Stomach (tissue), 4 donors: Measurements from ENCODE around the gene THTPA.

Experiments used
- CTCF ChIP-seq, 7 experiments: fragments of 450-650 bp in 4 of 7; fragments of 200-600 bp in 3 of 7; sonication (generic) in 3 of 7; IDR thresholded peaks; one replicate each; pipeline ENCODE4 v1.5.1; 2016 to 2019; ENCODE audit warnings: antibody characterized with exemption in 7 of 7, control low read depth in 2 of 7, mild to moderate bottlenecking in 1 of 7
- EP300 ChIP-seq: sonication (generic); formaldehyde crosslinking; IDR thresholded peaks from one replicate; pipeline ENCODE4 v1.6.1; 2017; ENCODE audit warnings: antibody characterized with exemption
- POLR2A ChIP-seq, 4 donors: fragments of 450-650 bp; IDR thresholded peaks; one replicate each; pipeline ENCODE4 v1.6.1; 2016; ENCODE audit warnings: antibody characterized with exemption in 4 of 4, control low read depth in 2 of 4, mild to moderate bottlenecking in 1 of 4, moderate library complexity in 1 of 4
- POLR2AphosphoS5 ChIP-seq, 3 donors: sonication (generic); formaldehyde crosslinking; IDR thresholded peaks; one replicate each; pipeline ENCODE4 v1.6.1; 2016; ENCODE audit warnings: antibody characterized with exemption in 3 of 3

DNA sequence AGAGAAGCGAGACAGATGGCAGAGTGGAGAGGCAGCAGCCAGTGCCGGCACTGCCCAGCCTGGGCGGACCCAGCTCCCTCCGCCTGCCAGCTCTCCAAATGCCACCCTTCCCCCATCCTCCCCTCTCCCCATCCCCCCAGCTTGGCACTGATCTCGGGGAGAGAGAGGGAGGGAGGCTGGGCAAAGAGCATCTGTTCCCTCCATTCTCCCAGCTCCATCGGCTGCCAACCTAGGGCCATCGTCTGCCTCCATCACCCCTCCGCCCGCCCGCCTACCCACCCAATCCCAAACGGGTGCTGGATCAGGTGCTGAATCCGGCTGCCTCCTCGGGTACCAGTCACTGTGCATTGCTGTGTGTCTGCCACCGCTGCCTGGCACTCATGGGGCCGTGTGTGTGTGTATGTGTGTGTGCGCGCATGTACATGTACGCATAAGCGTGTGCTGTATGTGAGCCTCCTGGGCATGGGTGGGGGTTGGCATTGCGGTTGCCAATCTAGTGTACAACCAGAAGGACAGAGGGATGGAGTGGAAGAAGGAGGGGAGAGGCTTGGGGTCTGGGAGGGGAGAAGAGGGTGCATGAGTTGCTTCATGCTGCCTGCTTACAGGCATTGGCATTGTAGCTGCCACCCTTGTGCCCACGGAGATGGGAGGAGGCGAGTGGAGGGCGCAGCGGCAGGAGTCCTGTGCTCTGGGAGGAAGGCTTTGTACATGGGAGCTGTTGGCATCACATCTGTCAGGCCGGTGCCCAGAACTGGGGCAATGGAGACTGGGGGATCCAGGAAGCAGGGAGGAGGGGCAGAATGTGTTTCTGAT lies 42.9 kb upstream of the THTPA start:
- no peak for TF ChIP-seq CTCF (IDR thresholded peaks at IDR 0.05)
- no peak for TF ChIP-seq EP300
- TF ChIP-seq POLR2A (IDR thresholded peaks at IDR 0.05) = no peak
- TF ChIP-seq POLR2AphosphoS5 (IDR thresholded peaks at IDR 0.05) = no peak
